Spleen (tissue), 11 donors: ENCODE data around the gene GRHL3. TPM values are rescaled to one million over a fixed set of nuclear protein-coding genes. Genes with fewer than 3 reads are reported as not detected.

Experiments used
- DNase-seq: peaks from one replicate; pipeline ENCODE4 v3.0.0-alpha.2; 2020
- H3K27ac ChIP-seq, 8 donors: fragments of 200-600 bp; sonication (generic) in 7 of 8; 1 replicate in 4 of 8; 2 replicates in 4 of 8; pipeline versions ENCODE4 v1.5.0 to v1.8.0; 2016 to 2021; ENCODE audit warnings: inconsistent platforms in 4 of 8, mild to moderate bottlenecking in 4 of 8, moderate library complexity in 1 of 8
- H3K27me3 ChIP-seq, 7 donors: fragments of 200-600 bp; sonication (generic) in 6 of 7; replicated peaks in 1 of 7; 1 replicate in 4 of 7; 2 replicates in 3 of 7; pipeline versions ENCODE4 v1.5.0 to v1.8.0; 2016 to 2021; ENCODE audit warnings: inconsistent platforms in 3 of 7, mild to moderate bottlenecking in 1 of 7
- H3K36me3 ChIP-seq, 6 donors: fragments of 200-600 bp; sonication (generic) in 5 of 6; 1 replicate in 4 of 6; 2 replicates in 2 of 6; pipeline versions ENCODE4 v1.5.0 to v1.8.0; 2016 to 2021; ENCODE audit warnings: inconsistent platforms in 2 of 6
- H3K4me1 ChIP-seq, 6 donors: fragments of 200-600 bp; sonication (generic) in 5 of 6; 1 replicate in 3 of 6; 2 replicates in 3 of 6; pipeline versions ENCODE4 v1.5.0 to v1.8.0; 2016 to 2021; ENCODE audit warnings: inconsistent platforms in 3 of 6
- H3K4me3 ChIP-seq, 8 donors: fragments of 200-600 bp; sonication (generic) in 7 of 8; 1 replicate in 4 of 8; 2 replicates in 4 of 8; pipeline versions ENCODE4 v1.5.0 to v1.8.0; 2016 to 2021; ENCODE audit warnings: inconsistent platforms in 4 of 8, mild to moderate bottlenecking in 4 of 8, moderate library complexity in 2 of 8
- H3K9me3 ChIP-seq, 8 donors: fragments of 200-600 bp; sonication (generic) in 7 of 8; 1 replicate in 4 of 8; 2 replicates in 4 of 8; pipeline versions ENCODE4 v1.5.0 to v1.8.0; 2016 to 2021; ENCODE audit warnings: inconsistent platforms in 4 of 8
- POLR2A ChIP-seq, 3 donors: fragments of 450-650 bp; IDR thresholded peaks; one replicate each; pipeline ENCODE4 v1.5.1; 2017; ENCODE audit warnings: antibody characterized with exemption in 3 of 3, mild to moderate bottlenecking in 1 of 3
- POLR2AphosphoS5 ChIP-seq, 3 donors: sonication (generic); formaldehyde crosslinking; IDR thresholded peaks; one replicate each; pipeline ENCODE4 v1.5.1; 2017; ENCODE audit warnings: antibody characterized with exemption in 3 of 3
- WGBS, 5 donors: extraction: QIAGEN DNeasy Blood & Tissue Kit in 3 of 5; methylation state at CpG; one replicate each; pipeline versions ENCODE4 v1.1.5 to v1.1.7; 2013 to 2018; 5-methylcytosine and 5-hydroxymethylcytosine counted together
- intact Hi-C: fragments of 100-400 bp; cut with DNase I; formaldehyde crosslinking; loops from one replicate; pipeline ENCODE4 v1.15.0; 2023; ENCODE audit warnings: low total_unique reads
- polyA plus RNA-seq, 3 donors: library from polyadenylated mRNA; stranded (reverse); fragments of 200-250 nt; gene quantifications; one replicate each; pipeline ENCODE4 v1.2.1, GENCODE V29; 2013
- total RNA-seq, 7 donors: library from RNA; depleted of rRNA in 3 of 7; stranded (reverse); fragments of >200 nt in 3 of 7; fragmentation: NEBNext Ultra II Directional in 4 of 7; extraction: Animal tissue kit (Norgen Biotek cat#: 25700) in 4 of 7; gene quantifications; one replicate each; pipeline versions ENCODE4 v1.1.0 to v1.2.1, GENCODE V29; 2016 to 2021
- TF ChIP-seq, protein P1 (sequence below), 11 experiments: fragments of 200-600 bp in 7 of 11; fragments of 450-650 bp in 4 of 11; sonication (generic) in 4 of 11; IDR thresholded peaks in 8 of 11; conservative IDR thresholded peaks in 3 of 11; 1 replicate in 7 of 11; 2 replicates in 4 of 11; pipeline versions ENCODE4 v1.4.0 to v1.8.0; 2016 to 2021; ENCODE audit warnings: antibody characterized with exemption in 11 of 11, inconsistent platforms in 4 of 11, mild to moderate bottlenecking in 1 of 11
- donor health status: healthy with polysubstance abuse.
- donor health status: DM: no; HTN: no; CAD: no; lungs with moderate emphysema.
- donor health status: DM: no; HTN: no; CAD: no.
- donor health status: Bipolar disorder and iron deficiency.
- donor health status: healthy.
- donor health status: DM: no; HTN: no; CAD: no.
- donor health status: DM: yes; HTN: yes; CAD: no.

GRHL3 gene
- total and polyA plus RNA-seq, 10 donors = 0.04 to 0.06 TPM; not detected in 8

DNA sequence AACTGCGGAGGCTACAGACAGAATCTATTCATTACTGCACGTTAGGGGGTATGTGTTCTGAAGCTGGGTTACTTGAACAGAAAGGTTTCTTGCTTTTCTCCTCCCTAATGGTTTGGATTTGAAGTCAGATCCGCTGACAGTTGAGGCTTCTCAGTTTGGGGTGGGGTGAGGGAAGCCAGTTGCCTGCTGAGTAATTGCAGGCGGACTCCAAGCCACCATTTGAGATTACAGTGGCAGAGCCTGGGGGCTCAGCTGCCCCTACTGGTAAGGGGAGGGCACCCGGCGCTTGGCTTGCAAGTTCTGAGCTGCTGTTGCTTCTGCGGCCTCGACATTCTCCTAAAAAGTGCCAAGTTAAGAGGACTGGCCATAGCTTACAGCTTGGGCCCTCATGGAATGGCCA is 2.0 kb downstream of the GRHL3 start:
- 73 to 86% (median 83%) methylated on average over 4 to 8 of the region's 8 CpGs for WGBS, 5 donors
- no peaks in the 10 kb centered on the region for H3K36me3 ChIP-seq
- peak overlapping the region in 1 of 8 donors; percentile 79 for H3K27ac ChIP-seq
- intact Hi-C loops = no loop called here
- H3K4me3 ChIP-seq = peak overlapping the region in 4 of 8 donors; percentile 48 to 72 (median 54)
- H3K4me1 ChIP-seq = peaks cover 8 to 56% (median 36%) of the 10 kb centered on the region in 6 donors
- H3K9me3 ChIP-seq = no peaks in the 10 kb centered on the region
- DNase-seq = no peak
- peaks cover 0 to 88% (median 53%) of the 10 kb centered on the region in 7 donors for H3K27me3 ChIP-seq
- TF ChIP-seq, protein P1, sequence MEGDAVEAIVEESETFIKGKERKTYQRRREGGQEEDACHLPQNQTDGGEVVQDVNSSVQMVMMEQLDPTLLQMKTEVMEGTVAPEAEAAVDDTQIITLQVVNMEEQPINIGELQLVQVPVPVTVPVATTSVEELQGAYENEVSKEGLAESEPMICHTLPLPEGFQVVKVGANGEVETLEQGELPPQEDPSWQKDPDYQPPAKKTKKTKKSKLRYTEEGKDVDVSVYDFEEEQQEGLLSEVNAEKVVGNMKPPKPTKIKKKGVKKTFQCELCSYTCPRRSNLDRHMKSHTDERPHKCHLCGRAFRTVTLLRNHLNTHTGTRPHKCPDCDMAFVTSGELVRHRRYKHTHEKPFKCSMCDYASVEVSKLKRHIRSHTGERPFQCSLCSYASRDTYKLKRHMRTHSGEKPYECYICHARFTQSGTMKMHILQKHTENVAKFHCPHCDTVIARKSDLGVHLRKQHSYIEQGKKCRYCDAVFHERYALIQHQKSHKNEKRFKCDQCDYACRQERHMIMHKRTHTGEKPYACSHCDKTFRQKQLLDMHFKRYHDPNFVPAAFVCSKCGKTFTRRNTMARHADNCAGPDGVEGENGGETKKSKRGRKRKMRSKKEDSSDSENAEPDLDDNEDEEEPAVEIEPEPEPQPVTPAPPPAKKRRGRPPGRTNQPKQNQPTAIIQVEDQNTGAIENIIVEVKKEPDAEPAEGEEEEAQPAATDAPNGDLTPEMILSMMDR (IDR thresholded peaks at IDR 0.05 in 8 of 11, conservative IDR thresholded peaks at IDR 0.05 in 3 of 11) = no peak
- TF ChIP-seq POLR2AphosphoS5 (IDR thresholded peaks at IDR 0.05) (no peak), POLR2A (IDR thresholded peaks at IDR 0.05) (no peak)

DNA sequence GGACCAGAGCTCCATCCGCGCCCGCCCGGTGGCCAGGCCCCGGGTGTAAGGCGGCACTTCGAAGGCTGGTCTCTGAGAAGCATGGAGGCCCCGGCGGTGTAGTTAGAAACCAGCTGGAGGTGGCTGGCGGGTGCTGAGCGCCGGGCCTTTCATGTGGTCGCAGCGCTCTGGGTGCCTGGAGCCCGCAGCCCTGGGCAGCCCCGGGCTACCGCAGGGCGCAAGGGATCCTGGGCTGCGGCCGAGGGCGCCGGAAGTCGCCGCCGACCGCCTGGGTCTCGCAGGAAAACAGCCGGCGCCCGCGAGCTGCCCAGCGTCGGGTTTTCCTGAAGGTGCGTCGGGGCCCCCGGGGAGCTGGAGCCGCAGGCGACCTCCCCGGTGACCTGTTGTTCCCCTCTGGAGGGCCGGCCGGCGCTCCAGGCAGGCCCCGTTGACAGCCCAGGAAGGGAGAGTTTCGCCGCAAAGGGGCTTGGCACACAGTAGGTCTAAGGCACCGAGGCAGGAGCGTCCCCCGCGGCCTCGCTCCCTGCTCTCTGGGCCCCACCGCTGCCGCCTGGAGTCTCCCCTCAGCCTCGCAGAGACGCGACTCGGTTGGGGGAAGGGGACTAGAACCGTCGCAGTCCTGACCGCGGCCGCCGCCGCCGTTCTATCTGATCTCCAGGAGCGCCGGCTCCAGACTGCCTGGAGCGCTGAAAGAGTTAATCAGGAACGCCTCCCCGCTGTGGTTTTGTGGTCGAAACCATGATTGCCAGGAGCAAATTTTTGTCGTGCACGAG is 2.7 kb downstream of the GRHL3 start:
- H3K4me3 ChIP-seq = peak overlapping the region; percentile 28 to 72 (median 46)
- DNase-seq = peak; percentile 89
- peaks cover 0 to 84% (median 51%) of the 10 kb centered on the region in 7 donors for H3K27me3 ChIP-seq
- intact Hi-C loops = no loop called here
- H3K9me3 ChIP-seq = no peaks in the 10 kb centered on the region
- no peaks in the 10 kb centered on the region for H3K36me3 ChIP-seq
- TF ChIP-seq, protein P1 (IDR thresholded peaks at IDR 0.05 in 8 of 11, conservative IDR thresholded peaks at IDR 0.05 in 3 of 11) = no peak
- no peak for TF ChIP-seq POLR2A (IDR thresholded peaks at IDR 0.05)
- TF ChIP-seq POLR2AphosphoS5 (IDR thresholded peaks at IDR 0.05) = peak in 2 of 3 donors; percentile 46 to 64
- 1 to 6% (median 5%) methylated on average over 27 to 72 of the region's 72 CpGs for WGBS, 5 donors
- peaks cover 8 to 56% (median 36%) of the 10 kb centered on the region in 6 donors for H3K4me1 ChIP-seq
- H3K27ac ChIP-seq = peak overlapping the region in 5 of 8 donors; percentile 27 to 79 (median 59)

DNA sequence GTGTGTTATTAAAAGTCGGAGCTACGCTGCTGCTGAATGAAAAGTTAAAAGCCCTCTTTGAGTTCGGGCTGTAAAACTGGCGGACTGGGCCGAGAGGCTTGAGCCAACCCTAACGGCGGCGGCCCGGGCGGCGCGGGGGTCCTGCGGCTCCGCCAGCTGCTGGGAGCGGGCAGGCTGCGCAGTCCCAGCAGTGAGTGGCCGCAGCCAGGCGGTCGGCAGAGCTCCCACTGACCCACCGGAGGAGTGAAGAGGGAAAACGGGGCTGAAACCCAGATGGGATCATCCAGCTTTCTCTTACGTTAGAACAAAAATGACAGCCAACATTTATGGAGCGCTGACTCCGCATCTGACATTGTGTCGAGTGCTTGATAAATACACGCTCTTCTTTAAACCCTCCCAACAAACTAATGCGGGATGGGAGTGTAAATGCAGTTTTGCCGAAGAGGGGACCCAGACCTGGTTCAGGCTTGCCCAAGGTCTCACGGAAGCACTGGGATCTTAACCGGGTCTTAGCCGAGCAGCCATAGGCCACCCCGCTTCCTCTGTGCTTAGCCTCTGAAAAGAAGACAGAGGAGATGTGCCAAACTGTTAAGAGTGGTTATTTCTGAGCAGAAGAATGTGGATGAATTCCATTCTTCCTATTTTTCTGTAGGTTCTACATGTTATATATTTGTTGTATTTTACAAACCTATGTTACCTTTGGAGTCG is 3.5 kb downstream of the GRHL3 start:
- H3K27ac ChIP-seq = peak overlapping the region in 4 of 8 donors; percentile 27 to 79 (median 46)

More for the DNA sequence above, 3.5 kb downstream of the GRHL3 start:
- H3K4me1 ChIP-seq = peaks cover 8 to 56% (median 36%) of the 10 kb centered on the region in 6 donors
- no peak for DNase-seq
- WGBS, 5 donors = 19 to 30% (median 23%) methylated on average over 31 to 33 of the region's 33 CpGs
- H3K4me3 ChIP-seq = peak overlapping the region; percentile 28 to 72 (median 46)
- H3K36me3 ChIP-seq = no peaks in the 10 kb centered on the region
- TF ChIP-seq, protein P1 (IDR thresholded peaks at IDR 0.05 in 8 of 11, conservative IDR thresholded peaks at IDR 0.05 in 3 of 11) = no peak
- TF ChIP-seq POLR2AphosphoS5 (IDR thresholded peaks at IDR 0.05) (no peak), POLR2A (IDR thresholded peaks at IDR 0.05) (no peak)
- no peaks in the 10 kb centered on the region for H3K9me3 ChIP-seq
- H3K27me3 ChIP-seq = peaks cover 0 to 84% (median 44%) of the 10 kb centered on the region in 7 donors
- intact Hi-C loops = no loop called here
